DOHH2 (cell line): ENCODE data around the gene CRYBG3.

Experiments
- H3F3A ChIP-seq: fragments of 200-600 bp; sonication (generic), shearing (Covaris generic); 2 replicates; pipeline ENCODE4 v1.6.0; 2016; ENCODE audit warnings: antibody characterized with exemption, mild to moderate bottlenecking; ENCODE audit not compliant: control insufficient read depth, insufficient read depth
- H3K27ac ChIP-seq: fragments of 200-600 bp; sonication (generic); 2 replicates; pipeline ENCODE4 v1.5.1; 2014; ENCODE audit warnings: low read depth, mild to moderate bottlenecking, low read length, moderate library complexity
- H3K27me3 ChIP-seq: fragments of 200-600 bp; sonication (generic); 2 replicates; pipeline ENCODE4 v1.6.1; 2014; ENCODE audit warnings: mild to moderate bottlenecking, low read length, mixed read lengths; ENCODE audit not compliant: control insufficient read depth
- H3K36me3 ChIP-seq: fragments of 200-600 bp; sonication (generic); 2 replicates; pipeline ENCODE4 v1.6.1; 2014; ENCODE audit warnings: mild to moderate bottlenecking, low read length, moderate library complexity, mixed read lengths; ENCODE audit not compliant: control insufficient read depth
- H3K4me1 ChIP-seq: fragments of 200-600 bp; sonication (generic); 2 replicates; pipeline ENCODE4 v1.6.1; 2014; ENCODE audit warnings: mild to moderate bottlenecking, low read length, mixed read lengths; ENCODE audit not compliant: control insufficient read depth
- H3K4me2 ChIP-seq: fragments of 200-600 bp; sonication (generic); 2 replicates; pipeline ENCODE4 v1.6.0; 2014; ENCODE audit warnings: mild to moderate bottlenecking, low read length, moderate library complexity
- H3K4me3 ChIP-seq: fragments of 200-600 bp; sonication (generic); 2 replicates; pipeline ENCODE4 v1.5.1; 2014; ENCODE audit warnings: mild to moderate bottlenecking, low read length, mixed read lengths
- H3K79me2 ChIP-seq: fragments of 200-600 bp; sonication (generic); 2 replicates; pipeline ENCODE4 v1.6.1; 2014; ENCODE audit warnings: mild to moderate bottlenecking, low read length, mixed read lengths; ENCODE audit not compliant: control insufficient read depth
- H3K9me2 ChIP-seq: fragments of 200-600 bp; sonication (generic); replicated peaks from 2 replicates; pipeline ENCODE4 v1.6.1; 2014; ENCODE audit warnings: mild to moderate bottlenecking, low read length, mixed read lengths; ENCODE audit not compliant: control insufficient read depth
- H3K9me3 ChIP-seq: fragments of 200-600 bp; sonication (generic); 2 replicates; pipeline ENCODE4 v1.6.1; 2014; ENCODE audit warnings: antibody characterized with exemption, low read length, mixed read lengths; ENCODE audit not compliant: control insufficient read depth, insufficient read depth
- H4K20me1 ChIP-seq: fragments of 200-600 bp; sonication (generic); 2 replicates; pipeline ENCODE4 v1.6.0; 2014; ENCODE audit warnings: low read depth, mild to moderate bottlenecking, antibody characterized with exemption, low read length, moderate library complexity; ENCODE audit not compliant: control insufficient read depth, insufficient read depth
- CTCF ChIP-seq: fragments of 200-600 bp; sonication (generic); IDR thresholded peaks from one replicate; pipeline ENCODE4 v1.5.1; 2014; ENCODE audit warnings: antibody characterized with exemption, mild to moderate bottlenecking, low read depth, low read length; ENCODE audit not compliant: poor library complexity, severe bottlenecking
- EZH2phosphoT487 ChIP-seq: fragments of 200-600 bp; sonication (generic); IDR thresholded peaks from 2 replicates; pipeline ENCODE4 v1.6.1; 2017; ENCODE audit warnings: borderline replicate concordance, mild to moderate bottlenecking, antibody characterized with exemption, low read length, moderate library complexity, mixed read lengths

Gene CRYBG3

GRCh38 chr3:97911459-97911858 lies 89.6 kb downstream of the CRYBG3 start:
- Histone ChIP-seq H3K9me2 (no peaks in the 10 kb centered on the region), H3K27ac (no peak overlapping the region), H3K79me2 (no peaks in the 10 kb centered on the region), H4K20me1 (no peaks in the 10 kb centered on the region), H3K27me3 (no peaks in the 10 kb centered on the region), H3K4me1 (peaks cover 7% of the 10 kb centered on the region), H3F3A (no peaks in the 10 kb centered on the region), H3K4me3 (no peak overlapping the region), H3K36me3 (no peaks in the 10 kb centered on the region), H3K9me3 (no peaks in the 10 kb centered on the region), H3K4me2 (no peak overlapping the region)
- TF ChIP-seq EZH2phosphoT487 (no peak), CTCF (no peak)

- Histone ChIP-seq H3K79me2 (no peaks in the 10 kb centered on the region), H3K9me2 (no peaks in the 10 kb centered on the region), H3K4me2 (no peak overlapping the region), H4K20me1 (no peaks in the 10 kb centered on the region), H3K4me1 (peaks cover 7% of the 10 kb centered on the region), H3K9me3 (no peaks in the 10 kb centered on the region), H3K36me3 (no peaks in the 10 kb centered on the region), H3K27ac (no peak overlapping the region), H3K27me3 (no peaks in the 10 kb centered on the region), H3K4me3 (no peak overlapping the region), H3F3A (no peaks in the 10 kb centered on the region)
- no peak for TF ChIP-seq CTCF
- no peak for TF ChIP-seq EZH2phosphoT487
These were observed 92.6 kb downstream of the CRYBG3 start for GRCh38 chr3:97914388-97914787.

GRCh38 chr3:97916576-97916975 lies 94.8 kb downstream of the CRYBG3 start:
- Histone ChIP-seq H3K79me2 (no peaks in the 10 kb centered on the region), H3K4me1 (no peaks in the 10 kb centered on the region), H4K20me1 (no peaks in the 10 kb centered on the region), H3K4me2 (no peak overlapping the region), H3K27ac (no peak overlapping the region), H3K36me3 (no peaks in the 10 kb centered on the region), H3K4me3 (no peak overlapping the region), H3F3A (no peaks in the 10 kb centered on the region), H3K27me3 (no peaks in the 10 kb centered on the region), H3K9me2 (no peaks in the 10 kb centered on the region), H3K9me3 (no peaks in the 10 kb centered on the region)
- TF ChIP-seq EZH2phosphoT487 (no peak), CTCF (no peak)
